Right lobe of liver (tissue), 4 donors: ENCODE measurements around the gene RBM8A.

ENCODE experiments used
- POLR2A ChIP-seq: fragments of 450-650 bp; IDR thresholded peaks from one replicate; pipeline ENCODE4 v1.6.1; 2017; ENCODE audit warnings: antibody characterized with exemption, mild to moderate bottlenecking
- TF ChIP-seq, protein P1 (sequence below), 4 donors: fragments of 200-600 bp in 3 of 4; fragments of 450-650 bp in 1 of 4; IDR thresholded peaks; one replicate each; pipeline versions ENCODE4 v1.5.1 to v1.8.0; 2016 to 2022; ENCODE audit warnings: antibody characterized with exemption in 4 of 4, mild to moderate bottlenecking in 2 of 4
- donor health status: DM: no; HTN: no; CAD: no.
- donor health status: DM: no; HTN: no; CAD: no.
- donor health status: DM: no; HTN: yes; CAD: no.

DNA sequence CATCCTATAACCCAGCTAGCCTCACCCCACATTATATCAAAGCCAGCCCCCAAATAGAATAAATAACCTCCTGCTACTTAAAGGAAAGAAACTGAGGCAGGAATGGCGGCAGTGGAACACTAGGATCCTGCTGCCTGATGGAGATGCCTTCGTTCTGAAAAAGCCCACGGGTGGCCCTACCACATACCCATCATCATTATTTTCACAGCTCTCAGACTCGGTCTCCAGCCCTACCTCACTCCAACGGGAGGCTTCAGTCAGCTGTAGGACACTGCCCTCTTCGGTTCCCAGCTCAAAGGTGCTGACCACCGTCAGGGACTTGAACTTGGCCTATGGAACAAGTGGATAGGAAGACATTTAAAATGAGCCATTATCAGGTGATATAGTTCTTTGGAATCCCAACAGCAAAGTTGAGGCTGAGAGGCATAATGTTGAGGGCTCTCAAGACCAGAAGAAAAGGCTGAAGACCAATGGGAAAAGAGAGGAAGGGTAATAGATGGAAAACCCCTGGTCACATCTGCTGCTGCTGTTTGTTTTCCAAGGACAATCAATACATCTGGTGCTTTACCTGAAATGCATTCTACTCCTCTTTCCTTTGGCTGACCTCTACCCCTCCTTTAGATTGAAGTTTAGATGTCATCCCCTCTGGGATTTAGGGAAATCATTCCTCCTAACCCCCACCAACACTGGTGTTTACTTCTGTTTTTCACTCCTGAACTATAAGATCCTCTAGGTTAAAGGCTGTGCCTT, 33.8 kb downstream of the RBM8A start:
- TF ChIP-seq POLR2A: no peak
- TF ChIP-seq, protein P1, sequence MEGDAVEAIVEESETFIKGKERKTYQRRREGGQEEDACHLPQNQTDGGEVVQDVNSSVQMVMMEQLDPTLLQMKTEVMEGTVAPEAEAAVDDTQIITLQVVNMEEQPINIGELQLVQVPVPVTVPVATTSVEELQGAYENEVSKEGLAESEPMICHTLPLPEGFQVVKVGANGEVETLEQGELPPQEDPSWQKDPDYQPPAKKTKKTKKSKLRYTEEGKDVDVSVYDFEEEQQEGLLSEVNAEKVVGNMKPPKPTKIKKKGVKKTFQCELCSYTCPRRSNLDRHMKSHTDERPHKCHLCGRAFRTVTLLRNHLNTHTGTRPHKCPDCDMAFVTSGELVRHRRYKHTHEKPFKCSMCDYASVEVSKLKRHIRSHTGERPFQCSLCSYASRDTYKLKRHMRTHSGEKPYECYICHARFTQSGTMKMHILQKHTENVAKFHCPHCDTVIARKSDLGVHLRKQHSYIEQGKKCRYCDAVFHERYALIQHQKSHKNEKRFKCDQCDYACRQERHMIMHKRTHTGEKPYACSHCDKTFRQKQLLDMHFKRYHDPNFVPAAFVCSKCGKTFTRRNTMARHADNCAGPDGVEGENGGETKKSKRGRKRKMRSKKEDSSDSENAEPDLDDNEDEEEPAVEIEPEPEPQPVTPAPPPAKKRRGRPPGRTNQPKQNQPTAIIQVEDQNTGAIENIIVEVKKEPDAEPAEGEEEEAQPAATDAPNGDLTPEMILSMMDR (IDR thresholded peaks at IDR 0.05): no peak
